Duodenal mucosa (tissue), 2 donors: Measurements from ENCODE around the gene IZUMO4.

Source experiments
- H3K27ac ChIP-seq: one replicate; pipeline ENCODE4 v1.7.0; 2013; ENCODE audit warnings: low read depth, low read length
- H3K27me3 ChIP-seq, 2 donors: one replicate each; pipeline ENCODE4 v1.7.0; 2013; ENCODE audit warnings: low read length in 2 of 2, control low read depth in 1 of 2; ENCODE audit not compliant: insufficient read depth in 2 of 2, control insufficient read depth in 1 of 2
- H3K36me3 ChIP-seq, 2 donors: one replicate each; pipeline ENCODE4 v1.7.0; 2013; ENCODE audit warnings: low read length in 2 of 2, control low read depth in 1 of 2; ENCODE audit not compliant: insufficient read depth in 2 of 2, control insufficient read depth in 1 of 2
- H3K4me1 ChIP-seq, 2 donors: one replicate each; pipeline ENCODE4 v1.7.0; 2013; ENCODE audit warnings: low read length in 2 of 2, control low read depth in 1 of 2; ENCODE audit not compliant: insufficient read depth in 2 of 2, control insufficient read depth in 1 of 2
- H3K4me3 ChIP-seq, 2 donors: one replicate each; pipeline ENCODE4 v1.7.0; 2013; ENCODE audit warnings: low read length in 2 of 2, low read depth in 1 of 2
- H3K9ac ChIP-seq, 2 donors: one replicate each; pipeline ENCODE4 v1.7.0; 2013; ENCODE audit warnings: low read length in 2 of 2, low read depth in 1 of 2
- H3K9me3 ChIP-seq, 2 donors: one replicate each; pipeline ENCODE4 v1.7.0; 2013; ENCODE audit warnings: low read length in 2 of 2, control low read depth in 1 of 2; ENCODE audit not compliant: control insufficient read depth in 1 of 2

IZUMO4 gene

DNA sequence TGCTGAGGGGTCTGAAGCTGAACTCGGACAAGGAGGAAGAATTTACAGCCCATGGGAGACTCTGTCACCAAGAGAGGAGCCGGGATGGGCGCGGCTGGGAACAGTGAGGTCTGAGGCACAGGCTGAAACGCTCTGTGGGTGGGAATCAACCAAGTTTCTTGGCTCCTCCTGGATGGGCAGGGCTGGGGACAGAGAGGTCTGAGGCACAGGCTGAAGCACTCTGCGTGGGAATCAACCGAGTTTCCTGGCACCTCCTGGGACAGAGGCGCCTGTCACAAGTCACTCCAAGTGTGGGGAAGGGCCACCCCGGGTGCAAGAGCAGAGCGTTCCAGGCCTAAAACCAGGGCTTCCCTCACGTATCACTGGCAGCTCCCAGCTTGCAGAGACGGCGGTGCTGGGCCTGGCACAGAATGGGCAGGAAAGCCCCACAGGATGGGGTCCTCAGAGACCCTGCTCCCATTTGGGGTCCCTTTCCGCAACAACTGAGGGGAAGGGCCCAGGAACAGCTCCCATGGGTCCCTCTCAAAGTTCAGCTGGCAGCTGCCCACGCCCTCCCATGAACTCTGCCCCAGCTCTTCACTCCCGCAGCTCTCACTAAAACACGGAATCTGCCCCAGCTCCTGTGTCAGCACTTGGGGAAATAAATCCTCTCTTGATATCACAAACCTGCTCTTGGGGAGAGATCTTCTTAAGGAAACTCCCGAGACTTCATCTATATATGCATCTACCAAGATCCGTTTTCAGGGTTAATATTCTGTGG, 36.2 kb downstream of the IZUMO4 start:
- Histone ChIP-seq H3K36me3 (peaks cover 28 to 63% of the 10 kb centered on the region in 2 donors), H3K9ac (no peak overlapping the region), H3K4me1 (no peaks in the 10 kb centered on the region), H3K27ac (no peak overlapping the region), H3K9me3 (no peaks in the 10 kb centered on the region), H3K4me3 (no peak overlapping the region), H3K27me3 (no peaks in the 10 kb centered on the region)

DNA sequence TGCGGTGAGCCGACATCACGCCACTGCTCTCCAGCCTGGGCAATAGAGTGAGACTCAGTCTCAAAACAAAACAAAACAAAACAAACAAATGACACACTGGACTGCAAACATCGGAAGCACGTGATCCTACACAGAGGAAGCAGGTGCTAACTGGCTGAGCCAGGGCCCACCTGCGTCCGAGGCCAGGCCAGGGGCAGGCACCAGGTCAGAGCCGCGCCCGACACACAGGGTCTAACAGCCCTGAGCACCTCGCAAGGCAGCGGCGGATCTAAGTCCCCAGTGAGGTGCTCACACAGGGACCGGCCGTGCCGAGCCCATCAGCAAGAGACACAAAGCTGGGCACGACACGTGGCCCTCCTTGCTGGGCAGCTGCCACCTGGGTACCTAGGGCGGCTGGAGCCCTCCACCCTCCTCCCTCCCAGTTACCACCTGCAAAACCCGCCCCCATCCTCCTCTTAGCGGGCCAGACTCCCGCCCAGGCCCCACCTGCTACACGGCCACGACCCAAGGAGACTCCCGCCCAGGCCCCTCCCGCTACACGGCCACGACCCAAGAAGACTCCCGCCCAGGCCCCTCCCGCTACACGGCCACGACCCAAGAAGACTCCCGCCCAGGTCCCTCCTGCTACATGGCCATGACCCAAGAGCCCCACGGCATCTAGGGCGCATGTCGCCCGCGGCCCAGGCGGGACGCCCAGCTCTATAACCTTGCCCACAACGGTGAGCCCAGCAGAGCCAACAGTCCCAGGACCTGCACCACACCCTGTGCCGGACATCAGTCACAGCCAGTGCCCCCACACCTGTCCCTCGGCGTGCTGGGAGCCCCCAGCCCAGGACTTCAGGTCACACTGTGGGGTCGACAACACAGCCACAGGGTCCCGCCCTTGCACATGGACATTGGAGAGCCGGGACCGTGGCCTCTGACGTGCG, 39.0 kb downstream of the IZUMO4 start:
- H3K36me3 ChIP-seq, result peaks cover 24 to 65% of the 10 kb centered on the region in 2 donors
- H3K9ac ChIP-seq, result no peak overlapping the region

DNA sequence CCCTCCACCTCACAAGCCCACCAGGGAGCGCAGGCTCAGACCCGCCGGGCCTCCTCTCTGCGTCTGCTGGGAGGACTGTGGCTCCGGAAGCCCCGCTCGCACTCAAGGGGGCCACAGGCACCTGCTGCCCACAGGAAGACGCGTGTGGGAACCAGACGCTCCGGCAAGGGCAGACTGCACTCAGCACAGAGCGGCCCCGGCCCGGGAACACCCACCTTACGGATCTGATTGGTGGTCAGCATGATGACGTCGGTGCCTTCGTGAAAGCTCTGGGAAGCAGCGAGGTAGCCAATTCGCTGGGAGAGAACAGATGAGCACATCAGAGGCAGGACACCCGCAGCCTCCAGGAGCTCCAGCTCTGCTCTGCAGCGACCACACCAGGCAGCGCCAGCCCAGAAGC, 40.1 kb downstream of the IZUMO4 start:
- no peak overlapping the region for H3K9ac ChIP-seq
- H3K27me3 ChIP-seq, result no peaks in the 10 kb centered on the region
- H3K4me1 ChIP-seq, result no peaks in the 10 kb centered on the region
- H3K9me3 ChIP-seq, result no peaks in the 10 kb centered on the region
- H3K27ac ChIP-seq, result no peak overlapping the region
- no peak overlapping the region for H3K4me3 ChIP-seq
- H3K36me3 ChIP-seq, result peaks cover 24 to 55% of the 10 kb centered on the region in 2 donors

More for the DNA sequence above, 39.0 kb downstream of the IZUMO4 start:
- no peaks in the 10 kb centered on the region for H3K27me3 ChIP-seq
- no peak overlapping the region for H3K27ac ChIP-seq
- H3K4me1 ChIP-seq, result no peaks in the 10 kb centered on the region
- H3K9me3 ChIP-seq, result no peaks in the 10 kb centered on the region
- no peak overlapping the region for H3K4me3 ChIP-seq

DNA sequence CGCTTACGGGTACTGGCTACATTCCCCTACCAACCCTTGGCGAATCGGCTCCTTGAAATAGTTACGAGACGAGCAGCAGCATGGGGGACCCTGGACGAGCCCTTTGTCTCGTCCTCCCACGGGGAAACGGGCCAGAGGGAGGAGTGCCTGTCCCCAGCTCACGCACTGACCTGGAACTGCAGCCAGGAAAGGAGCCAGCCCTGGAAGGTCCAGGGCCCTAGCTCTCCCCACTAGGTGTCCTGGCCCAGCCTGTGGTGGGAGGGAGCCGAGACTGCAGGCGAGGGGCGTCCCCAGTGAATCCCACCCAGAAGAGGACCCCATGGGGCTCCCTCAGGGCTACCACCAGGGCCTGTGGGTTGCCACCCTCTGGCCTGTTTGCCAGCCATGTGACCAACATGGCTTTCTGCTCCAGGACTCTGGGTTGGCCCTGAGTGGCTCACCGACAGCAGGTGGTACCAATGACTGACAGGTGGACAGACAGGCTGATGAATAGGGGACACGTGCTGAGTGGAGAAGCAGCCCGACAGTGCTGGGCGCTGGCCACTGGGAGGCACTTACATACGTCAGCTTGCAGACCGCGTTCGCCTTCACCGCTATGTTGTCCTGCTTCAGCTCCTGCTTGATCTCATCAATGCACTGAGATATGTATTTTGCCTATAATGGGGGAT, 41.5 kb downstream of the IZUMO4 start:
- no peak overlapping the region for H3K27ac ChIP-seq
- H3K27me3 ChIP-seq, result no peaks in the 10 kb centered on the region
- H3K9me3 ChIP-seq, result no peaks in the 10 kb centered on the region
- H3K9ac ChIP-seq, result no peak overlapping the region
- H3K36me3 ChIP-seq, result peaks cover 14 to 41% of the 10 kb centered on the region in 2 donors
- H3K4me1 ChIP-seq, result no peaks in the 10 kb centered on the region
- no peak overlapping the region for H3K4me3 ChIP-seq

DNA sequence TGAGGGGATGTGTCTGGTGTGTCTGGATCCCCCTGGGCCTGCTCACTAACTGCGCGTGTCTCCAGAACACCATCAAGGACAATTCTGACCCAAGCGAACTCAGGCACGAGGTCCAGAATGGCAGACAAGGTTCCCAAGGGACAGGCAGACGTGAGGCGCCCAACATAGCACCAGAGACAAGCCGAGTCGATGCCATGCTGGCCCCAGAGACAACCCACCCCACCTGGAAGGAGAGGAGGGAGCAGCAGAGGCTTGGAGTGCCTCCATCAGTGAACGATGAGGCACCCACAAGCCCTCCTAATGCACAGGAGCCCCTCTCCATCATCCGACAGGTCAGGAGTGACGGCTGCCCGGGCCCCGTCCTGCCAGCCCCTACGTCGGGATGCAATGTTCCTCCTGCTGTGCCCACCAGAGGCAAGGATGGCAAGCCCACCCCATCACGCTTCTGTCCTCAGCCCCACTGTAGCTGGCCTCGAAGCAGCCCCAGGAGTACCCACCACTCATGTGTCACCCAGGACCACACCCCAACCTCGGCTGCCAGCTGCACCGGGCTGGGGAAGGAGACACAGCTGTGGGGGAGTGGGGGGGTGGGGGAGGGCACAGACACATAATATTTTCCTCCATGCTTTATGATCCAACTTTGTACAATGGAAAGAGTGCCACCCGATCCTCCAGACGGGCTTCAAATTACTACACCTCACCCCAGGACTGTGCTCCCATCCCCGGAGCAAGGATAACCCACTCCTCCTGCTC, 42.8 kb downstream of the IZUMO4 start:
- Histone ChIP-seq H3K36me3 (peaks cover 14 to 41% of the 10 kb centered on the region in 2 donors), H3K4me3 (no peak overlapping the region), H3K27me3 (no peaks in the 10 kb centered on the region), H3K9me3 (no peaks in the 10 kb centered on the region), H3K9ac (no peak overlapping the region), H3K4me1 (no peaks in the 10 kb centered on the region), H3K27ac (no peak overlapping the region)

- Histone ChIP-seq H3K27ac (no peak overlapping the region), H3K27me3 (no peaks in the 10 kb centered on the region), H3K4me1 (no peaks in the 10 kb centered on the region), H3K36me3 (peaks cover 14 to 44% of the 10 kb centered on the region in 2 donors), H3K9ac (no peak overlapping the region), H3K4me3 (no peak overlapping the region), H3K9me3 (no peaks in the 10 kb centered on the region)
Measured at GRCh38 chr19:2140138-2140569, 43.4 kb downstream of the IZUMO4 start.

DNA sequence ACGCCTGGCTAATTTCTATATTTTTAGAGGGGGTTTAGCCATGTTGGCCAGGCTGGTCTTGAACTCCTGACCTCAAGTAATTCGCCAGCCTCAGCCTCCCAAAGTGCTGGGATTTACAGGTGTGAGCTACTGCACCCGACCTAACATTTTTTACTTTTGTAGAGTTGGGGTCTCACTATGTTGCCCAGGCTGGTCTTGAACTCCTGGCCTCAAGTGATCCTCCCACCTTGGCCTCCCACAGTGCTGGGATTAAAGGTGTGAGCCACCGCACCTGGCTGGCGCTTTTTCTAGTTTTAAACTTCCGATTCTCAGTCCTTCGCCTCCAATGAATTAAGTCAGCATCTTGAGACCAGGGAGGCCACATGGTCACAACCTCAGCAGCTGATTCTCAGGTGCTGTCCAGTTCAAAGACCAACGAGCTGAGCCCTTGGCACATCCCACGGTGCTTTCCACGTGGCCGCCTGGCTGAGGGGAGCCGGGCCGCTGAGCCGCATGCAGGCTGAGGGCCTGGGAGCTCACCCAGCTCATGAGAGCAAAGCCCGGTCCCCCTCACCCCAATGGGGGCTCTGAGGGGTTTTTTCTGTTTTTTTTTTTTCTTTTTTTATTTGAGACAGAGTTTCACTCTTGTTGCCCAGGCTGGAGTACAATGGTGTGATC, 45.6 kb downstream of the IZUMO4 start:
- Histone ChIP-seq H3K9ac (no peak overlapping the region), H3K27ac (no peak overlapping the region), H3K36me3 (peaks cover 14 to 43% of the 10 kb centered on the region in 2 donors), H3K27me3 (no peaks in the 10 kb centered on the region), H3K9me3 (no peaks in the 10 kb centered on the region), H3K4me1 (no peaks in the 10 kb centered on the region), H3K4me3 (no peak overlapping the region)

DNA sequence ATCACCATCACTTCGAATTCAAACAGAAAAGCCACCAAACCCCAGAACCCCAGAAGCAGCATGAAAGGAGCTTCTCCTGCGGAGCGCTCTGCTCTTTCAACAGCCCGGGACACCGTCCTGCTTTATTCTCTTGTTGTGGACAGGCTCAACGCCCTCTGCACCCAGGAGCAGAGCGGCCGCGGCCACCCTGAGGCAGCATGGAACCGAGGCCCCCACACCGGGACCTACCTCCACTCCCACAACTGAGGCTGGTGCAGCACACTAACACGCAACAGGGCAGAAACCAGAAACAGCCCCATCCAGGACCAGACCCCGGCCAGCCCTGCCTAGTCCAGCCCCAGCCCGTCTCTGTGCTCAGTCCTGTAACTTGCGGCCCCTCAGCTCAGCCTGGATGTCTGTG, 47.5 kb downstream of the IZUMO4 start:
- Histone ChIP-seq H3K9ac (no peak overlapping the region), H3K36me3 (peaks cover 1 to 26% of the 10 kb centered on the region in 2 donors), H3K4me1 (peaks cover 7 to 10% of the 10 kb centered on the region in 2 donors), H3K4me3 (no peak overlapping the region), H3K9me3 (no peaks in the 10 kb centered on the region), H3K27me3 (no peaks in the 10 kb centered on the region), H3K27ac (no peak overlapping the region)

GRCh38 chr19:2145831-2146241, 49.1 kb downstream of the IZUMO4 start:
- H3K4me1 ChIP-seq, result peaks cover 18 to 21% of the 10 kb centered on the region in 2 donors
- no peak overlapping the region for H3K4me3 ChIP-seq
- no peaks in the 10 kb centered on the region for H3K27me3 ChIP-seq
- peaks cover 0 to 14% of the 10 kb centered on the region in 2 donors for H3K36me3 ChIP-seq
- H3K9me3 ChIP-seq, result no peaks in the 10 kb centered on the region
- no peak overlapping the region for H3K9ac ChIP-seq
- no peak overlapping the region for H3K27ac ChIP-seq
